Measurements from ENCODE around the gene MAP3K21. TPM values are rescaled to one million over a fixed set of nuclear protein-coding genes. Genes with fewer than 3 reads are reported as not detected.

The MAP3K21 gene
- total and polyA plus RNA-seq, 9 of the 15 experiments (the other 6 are each of a cell fraction or from before 2014, with no cell fraction given) = 0.23 to 0.86 (median 0.49) TPM

DNA sequence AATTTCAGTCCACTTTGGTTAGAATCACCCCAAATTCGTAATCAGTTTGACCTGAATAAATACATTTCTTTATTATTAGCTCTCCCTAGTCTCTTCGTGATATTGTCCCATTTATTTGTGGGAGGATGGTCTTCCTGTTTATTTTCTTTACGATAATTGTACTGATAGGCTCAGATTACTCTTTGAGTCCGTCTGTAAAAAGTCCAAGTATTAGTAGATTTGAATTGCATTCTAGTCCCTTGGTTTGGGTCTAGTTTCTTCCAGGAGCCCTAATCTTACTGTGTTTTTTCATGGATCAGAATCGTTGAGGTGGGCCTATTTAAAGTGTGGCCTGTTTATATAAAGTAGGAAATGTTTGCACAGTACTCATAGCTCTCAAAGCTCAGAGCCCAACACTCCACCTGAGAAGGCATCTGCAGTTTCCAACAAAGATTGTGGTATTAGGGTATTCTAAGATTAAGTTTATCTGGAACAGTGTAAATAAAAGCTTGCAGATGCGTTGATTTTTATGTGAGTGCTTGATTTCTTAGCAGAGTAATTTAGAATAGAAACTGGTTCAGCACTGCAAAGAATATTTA lies 33.1 kb downstream of the MAP3K21 start:
- ChIA-PET CTCF (ENCODE audit: low intra/inter-chr PET ratio) (no interaction called here), POLR2A (no interaction called here)
- 3% methylated on average over 6 of the region's 6 CpGs for WGBS (ENCODE audit: insufficient coverage, low coverage, missing lambda C conversion rate)
- H4K20me1 ChIP-seq (replicated peaks; ENCODE audit: control insufficient read depth, insufficient read depth, low read length) = no peaks in the 10 kb centered on the region
- BruUV-seq (replicated peaks) = no TSS peak
- DNase-seq (ENCODE audit: extremely low read depth in 1 of 4, low spot score in 3 of 4) (no peak), FAIRE-seq (no peak), ATAC-seq (no peak)
- H3K27ac ChIP-seq (ENCODE audit: extremely low read depth, low read depth, low read length) = no peak overlapping the region
- no peak overlapping the region for H2AFZ ChIP-seq (ENCODE audit: low read depth, low read length)
- no peaks in the 10 kb centered on the region for H3K9me3 ChIP-seq (replicated peaks; ENCODE audit: control insufficient read depth, insufficient read depth, low read depth, low read length)
- H3K4me3 ChIP-seq = no peak overlapping the region
- no peak overlapping the region for H3K9ac ChIP-seq (ENCODE audit: insufficient read depth in 1 of 2, low read depth in 2 of 2, low read length in 2 of 2)
- no peaks in the 10 kb centered on the region for H3K4me1 ChIP-seq (replicated peaks in 1 of 2; ENCODE audit: control insufficient read depth in 2 of 2, insufficient read depth in 2 of 2, low read length in 2 of 2)
- no peaks in the 10 kb centered on the region for H3K9me1 ChIP-seq (ENCODE audit: control insufficient read depth, insufficient read depth, low read length)
- H3K4me2 ChIP-seq (ENCODE audit: insufficient read depth, low read length) = no peak overlapping the region
- intact Hi-C loops (cut with micrococcal nuclease) (loop anchor here (5.0 kb wide), 1 partner anchor 53 kb away; no protein-coding TSS in a partner anchor), in situ Hi-C loops (cut with MboI) (no loop called here)
- peaks cover 9 to 15% of the 10 kb centered on the region in 2 experiments; a peak in 4 of 5 replicates for H3K27me3 ChIP-seq (ENCODE audit: control insufficient read depth in 2 of 2, insufficient read depth in 2 of 2, low read length in 2 of 2)
- H3K79me2 ChIP-seq (ENCODE audit: control insufficient read depth, insufficient read depth, low read length) = no peaks in the 10 kb centered on the region
- no peaks in the 10 kb centered on the region for H3K36me3 ChIP-seq (ENCODE audit: control insufficient read depth, insufficient read depth, low read length)
- no peak for TF ChIP-seq STAG1 (CRISPR knock-in tag; IDR thresholded peaks at IDR 0.05; ENCODE audit: borderline replicate concordance)
- TF ChIP-seq SPI1 (IDR thresholded peaks at IDR 0.05; ENCODE audit: borderline replicate concordance, low read depth, low read length) = no peak
- no peak for TF ChIP-seq GATAD2B (IDR thresholded peaks at IDR 0.05; ENCODE audit: borderline replicate concordance)
- TF ChIP-seq LEF1 (IDR thresholded peaks at IDR 0.05) = no peak
- TF ChIP-seq NR1H2 (CRISPR knock-in tag; IDR thresholded peaks at IDR 0.05) = no peak
- no peak for TF ChIP-seq BRF1 (IDR thresholded peaks at IDR 0.05; ENCODE audit: borderline replicate concordance, extremely low read depth, insufficient read length)
- no peak for TF ChIP-seq PKNOX1 (IDR thresholded peaks at IDR 0.05)
- no peak for TF ChIP-seq HDAC8 (tag; IDR thresholded peaks at IDR 0.05)
- TF ChIP-seq, protein P1, sequence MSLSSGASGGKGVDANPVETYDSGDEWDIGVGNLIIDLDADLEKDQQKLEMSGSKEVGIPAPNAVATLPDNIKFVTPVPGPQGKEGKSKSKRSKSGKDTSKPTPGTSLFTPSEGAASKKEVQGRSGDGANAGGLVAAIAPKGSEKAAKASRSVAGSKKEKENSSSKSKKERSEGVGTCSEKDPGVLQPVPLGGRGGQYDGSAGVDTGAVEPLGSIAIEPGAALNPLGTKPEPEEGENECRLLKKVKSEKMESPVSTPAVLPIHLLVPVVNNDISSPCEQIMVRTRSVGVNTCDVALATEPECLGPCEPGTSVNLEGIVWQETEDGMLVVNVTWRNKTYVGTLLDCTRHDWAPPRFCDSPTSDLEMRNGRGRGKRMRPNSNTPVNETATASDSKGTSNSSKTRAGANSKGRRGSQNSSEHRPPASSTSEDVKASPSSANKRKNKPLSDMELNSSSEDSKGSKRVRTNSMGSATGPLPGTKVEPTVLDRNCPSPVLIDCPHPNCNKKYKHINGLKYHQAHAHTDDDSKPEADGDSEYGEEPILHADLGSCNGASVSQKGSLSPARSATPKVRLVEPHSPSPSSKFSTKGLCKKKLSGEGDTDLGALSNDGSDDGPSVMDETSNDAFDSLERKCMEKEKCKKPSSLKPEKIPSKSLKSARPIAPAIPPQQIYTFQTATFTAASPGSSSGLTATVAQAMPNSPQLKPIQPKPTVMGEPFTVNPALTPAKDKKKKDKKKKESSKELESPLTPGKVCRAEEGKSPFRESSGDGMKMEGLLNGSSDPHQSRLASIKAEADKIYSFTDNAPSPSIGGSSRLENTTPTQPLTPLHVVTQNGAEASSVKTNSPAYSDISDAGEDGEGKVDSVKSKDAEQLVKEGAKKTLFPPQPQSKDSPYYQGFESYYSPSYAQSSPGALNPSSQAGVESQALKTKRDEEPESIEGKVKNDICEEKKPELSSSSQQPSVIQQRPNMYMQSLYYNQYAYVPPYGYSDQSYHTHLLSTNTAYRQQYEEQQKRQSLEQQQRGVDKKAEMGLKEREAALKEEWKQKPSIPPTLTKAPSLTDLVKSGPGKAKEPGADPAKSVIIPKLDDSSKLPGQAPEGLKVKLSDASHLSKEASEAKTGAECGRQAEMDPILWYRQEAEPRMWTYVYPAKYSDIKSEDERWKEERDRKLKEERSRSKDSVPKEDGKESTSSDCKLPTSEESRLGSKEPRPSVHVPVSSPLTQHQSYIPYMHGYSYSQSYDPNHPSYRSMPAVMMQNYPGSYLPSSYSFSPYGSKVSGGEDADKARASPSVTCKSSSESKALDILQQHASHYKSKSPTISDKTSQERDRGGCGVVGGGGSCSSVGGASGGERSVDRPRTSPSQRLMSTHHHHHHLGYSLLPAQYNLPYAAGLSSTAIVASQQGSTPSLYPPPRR (CRISPR knock-in tag; IDR thresholded peaks at IDR 0.05; ENCODE audit: borderline replicate concordance) = no peak
- no peak for TF ChIP-seq HMGXB4 (CRISPR knock-in tag; IDR thresholded peaks at IDR 0.05)
- TF ChIP-seq ARHGAP35 (IDR thresholded peaks at IDR 0.05; ENCODE audit: partially characterized antibody) = no peak
- TF ChIP-seq CXXC5 (CRISPR knock-in tag; IDR thresholded peaks at IDR 0.05) = no peak
